Bronchial epithelial cell (primary cell): ENCODE data around the gene PPP6R1. TPM values are rescaled to one million over a fixed set of nuclear protein-coding genes. Genes with fewer than 3 reads are reported as not detected.

Source experiments
- DNase-seq: peaks from one replicate; pipeline ENCODE4 v3.0.0-alpha.2; 2010; ENCODE audit warnings: low read depth
- FAIRE-seq: peaks from 2 replicates; lab custom pipeline; 2011; peaks lifted over from hg19 to GRCh38; lab: Jason Lieb, UNC
- H3K27me3 ChIP-seq: 2 replicates; pipeline ENCODE4 v1.5.1; 2011; ENCODE audit warnings: low read length; ENCODE audit not compliant: control insufficient read depth, insufficient read depth
- H3K36me3 ChIP-seq: 2 replicates; pipeline ENCODE4 v1.5.1; 2011; ENCODE audit warnings: low read length; ENCODE audit not compliant: control insufficient read depth, insufficient read depth
- H3K4me3 ChIP-seq: 2 replicates; pipeline ENCODE4 v1.5.1; 2011; ENCODE audit warnings: mild to moderate bottlenecking, low read depth, low read length, control low read depth
- total RNA-seq: library from RNA; depleted of rRNA; stranded (reverse); fragments of >200 nt; gene quantifications from 2 replicates; pipeline ENCODE4 v1.2.1, GENCODE V29; 2014
- TF ChIP-seq, protein P1 (sequence below): IDR thresholded peaks from 2 replicates; pipeline ENCODE4 v1.5.1; 2011; ENCODE audit warnings: mild to moderate bottlenecking, moderate library complexity, low read length, control low read depth, inconsistent platforms; ENCODE audit not compliant: insufficient read depth, severe bottlenecking

The PPP6R1 gene
- total RNA-seq, 1 donor from 2014 or later, result 15.5 TPM

DNA sequence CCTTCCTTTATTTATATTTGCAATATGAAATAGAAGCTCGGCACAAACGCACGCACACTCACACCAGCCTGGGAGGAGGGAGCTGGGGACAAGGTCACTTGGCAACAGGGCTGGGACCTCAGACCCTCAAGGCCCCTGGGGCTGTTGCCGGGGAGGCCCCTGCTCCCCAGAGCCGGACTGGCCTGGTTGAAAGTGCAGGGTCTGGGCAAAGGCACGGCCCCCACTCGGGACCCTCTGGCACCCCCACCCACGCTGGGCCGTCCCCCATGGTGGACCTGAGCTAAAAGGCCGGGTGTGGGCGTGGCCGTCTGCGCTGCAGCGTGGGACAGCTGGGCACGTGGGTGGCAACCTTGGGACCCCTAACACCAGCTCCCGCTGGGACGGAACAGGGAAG, 29.0 kb downstream of the PPP6R1 start:
- peaks cover 18% of the 10 kb centered on the region for H3K36me3 ChIP-seq
- no peaks in the 10 kb centered on the region for H3K27me3 ChIP-seq
- DNase-seq (no peak), FAIRE-seq (no peak)
- TF ChIP-seq, protein P1, sequence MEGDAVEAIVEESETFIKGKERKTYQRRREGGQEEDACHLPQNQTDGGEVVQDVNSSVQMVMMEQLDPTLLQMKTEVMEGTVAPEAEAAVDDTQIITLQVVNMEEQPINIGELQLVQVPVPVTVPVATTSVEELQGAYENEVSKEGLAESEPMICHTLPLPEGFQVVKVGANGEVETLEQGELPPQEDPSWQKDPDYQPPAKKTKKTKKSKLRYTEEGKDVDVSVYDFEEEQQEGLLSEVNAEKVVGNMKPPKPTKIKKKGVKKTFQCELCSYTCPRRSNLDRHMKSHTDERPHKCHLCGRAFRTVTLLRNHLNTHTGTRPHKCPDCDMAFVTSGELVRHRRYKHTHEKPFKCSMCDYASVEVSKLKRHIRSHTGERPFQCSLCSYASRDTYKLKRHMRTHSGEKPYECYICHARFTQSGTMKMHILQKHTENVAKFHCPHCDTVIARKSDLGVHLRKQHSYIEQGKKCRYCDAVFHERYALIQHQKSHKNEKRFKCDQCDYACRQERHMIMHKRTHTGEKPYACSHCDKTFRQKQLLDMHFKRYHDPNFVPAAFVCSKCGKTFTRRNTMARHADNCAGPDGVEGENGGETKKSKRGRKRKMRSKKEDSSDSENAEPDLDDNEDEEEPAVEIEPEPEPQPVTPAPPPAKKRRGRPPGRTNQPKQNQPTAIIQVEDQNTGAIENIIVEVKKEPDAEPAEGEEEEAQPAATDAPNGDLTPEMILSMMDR, result no peak
- no peak overlapping the region for H3K4me3 ChIP-seq

DNA sequence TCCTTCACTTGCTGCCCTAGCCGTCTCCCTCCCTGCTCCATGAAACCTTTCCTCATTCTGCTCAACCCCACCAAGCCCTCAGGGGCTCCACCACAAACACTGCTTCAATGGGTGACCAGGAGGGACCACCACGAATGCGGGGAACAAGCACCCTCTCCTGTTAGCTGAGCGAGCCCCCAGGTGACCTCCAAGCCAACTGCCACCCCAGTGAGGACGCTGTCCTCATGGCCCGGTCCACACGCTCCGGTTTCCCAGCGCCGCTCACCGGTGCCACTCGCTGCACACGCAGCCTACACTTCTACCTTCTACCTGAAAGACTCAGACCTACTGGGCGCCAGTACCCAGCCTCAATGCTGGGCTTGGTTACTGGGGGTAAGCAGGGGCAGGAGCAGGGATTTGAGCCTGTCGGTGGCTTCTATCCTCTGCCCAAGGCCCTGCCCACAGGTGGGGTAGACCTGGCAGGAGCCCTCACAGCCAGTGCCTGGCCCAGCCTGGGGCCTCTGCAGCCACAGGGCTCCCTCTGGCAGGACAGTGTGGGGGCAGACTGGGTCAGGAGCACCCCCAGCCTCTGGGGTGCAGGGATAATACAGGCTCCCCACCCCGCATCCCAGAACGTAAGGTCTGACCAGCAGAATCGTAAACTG, 29.6 kb downstream of the PPP6R1 start:
- DNase-seq (no peak), FAIRE-seq (no peak)
- Histone ChIP-seq H3K4me3 (no peak overlapping the region), H3K36me3 (peaks cover 15% of the 10 kb centered on the region), H3K27me3 (no peaks in the 10 kb centered on the region)
- TF ChIP-seq, protein P1, result no peak

DNA sequence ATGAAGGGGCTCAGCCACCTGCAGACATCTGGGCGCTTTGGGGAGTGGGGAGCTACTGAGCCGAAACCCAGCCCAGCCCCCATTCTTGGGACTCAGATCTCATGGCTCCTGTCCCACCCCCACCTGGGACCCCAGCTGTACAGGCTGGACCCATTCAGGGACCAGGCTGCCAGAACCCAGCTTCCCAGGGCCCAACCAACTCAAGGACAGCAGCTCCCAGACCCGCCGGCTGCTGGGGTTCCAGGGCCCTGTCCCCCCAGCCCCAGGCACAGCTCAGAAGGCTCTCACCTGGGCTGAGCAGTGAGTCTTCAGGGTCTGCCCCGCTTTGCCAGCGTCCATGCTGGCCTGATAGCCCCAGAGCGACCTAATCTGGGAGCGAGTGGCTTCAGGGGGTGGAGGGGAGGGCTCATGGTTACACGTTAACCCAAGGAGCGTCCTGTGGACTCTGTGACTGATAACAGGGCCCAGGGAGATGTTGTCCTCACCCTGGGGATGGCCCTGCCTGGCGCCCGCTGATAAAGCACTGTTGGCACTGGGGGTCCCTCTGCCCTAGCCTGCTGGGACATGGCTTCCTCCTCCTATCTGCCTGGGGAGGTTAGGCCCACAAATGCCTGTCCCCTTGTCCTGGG, 30.3 kb downstream of the PPP6R1 start, which contains the start of gene TMEM86B:
TMEM86B (minus strand) TSS at position 361 of the 629 bp plus-strand sequence; CDS start at position 339, 22 bp downstream.
- FAIRE-seq (no peak), DNase-seq (no peak)
- Histone ChIP-seq H3K27me3 (no peaks in the 10 kb centered on the region), H3K36me3 (peaks cover 15% of the 10 kb centered on the region), H3K4me3 (no peak within 1 kb of the TSS)
- TF ChIP-seq, protein P1, result no peak

DNA sequence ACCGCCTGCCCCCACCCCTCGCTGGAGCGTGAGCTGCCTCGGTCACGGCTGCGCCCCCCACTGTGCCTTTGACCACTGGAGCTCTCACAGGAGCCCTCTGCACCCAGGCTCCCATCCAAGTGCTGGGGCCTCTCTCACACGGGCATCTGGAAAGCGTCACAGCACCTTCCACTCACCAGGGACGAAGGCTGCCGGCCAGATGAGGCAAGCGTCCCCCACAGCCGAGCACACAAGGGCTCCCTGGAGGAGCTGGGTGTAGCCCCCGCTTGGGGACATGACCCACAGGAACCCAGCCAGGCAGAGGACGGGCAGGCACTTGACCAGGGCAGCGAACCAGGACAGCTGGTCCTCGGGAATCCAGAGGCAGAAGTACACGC, 30.8 kb downstream of the PPP6R1 start:
- TF ChIP-seq, protein P1, result no peak
- FAIRE-seq (no peak), DNase-seq (no peak)
- Histone ChIP-seq H3K36me3 (peaks cover 17% of the 10 kb centered on the region), H3K27me3 (no peaks in the 10 kb centered on the region), H3K4me3 (no peak overlapping the region)

DNA sequence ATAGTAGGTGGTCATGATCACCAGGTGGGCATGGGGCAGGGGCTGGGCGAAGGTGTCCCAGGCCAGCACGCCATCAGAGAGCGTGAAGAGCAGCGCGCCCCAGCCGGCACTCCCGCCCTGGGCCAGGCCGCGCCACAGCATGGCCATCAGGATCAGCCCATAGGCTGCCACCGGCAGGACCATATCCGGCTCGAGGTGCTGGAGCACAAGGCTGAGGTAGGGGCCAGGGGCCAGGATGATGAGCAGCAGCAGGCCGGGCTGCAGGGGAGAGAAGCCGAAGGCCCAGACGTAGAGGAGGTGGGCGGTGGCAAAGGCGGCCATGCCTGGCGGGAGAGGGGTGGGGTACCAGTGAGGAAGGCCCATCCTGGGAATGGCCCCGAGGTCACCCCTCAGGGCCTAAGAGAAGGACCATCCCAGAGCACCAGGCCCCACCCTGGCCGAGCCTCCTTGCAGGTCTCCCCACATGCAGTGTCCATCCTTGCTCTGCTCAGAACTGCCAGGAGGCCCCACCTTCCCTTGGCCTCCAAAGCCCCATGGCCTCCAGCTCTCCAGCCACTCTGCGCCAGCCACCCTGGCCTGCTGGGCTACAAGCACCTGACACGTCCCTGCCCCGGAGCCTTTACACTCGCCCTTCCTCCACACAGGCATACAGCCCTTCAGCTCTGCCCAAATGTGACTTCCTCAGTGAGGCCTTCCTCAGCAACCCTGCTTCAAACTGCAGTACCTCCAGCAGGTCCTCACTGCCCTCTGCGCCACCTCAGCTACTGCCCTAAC, 31.4 kb downstream of the PPP6R1 start:
- H3K36me3 ChIP-seq, result peaks cover 17% of the 10 kb centered on the region
- FAIRE-seq, result no peak

More for the DNA sequence above, 31.4 kb downstream of the PPP6R1 start:
- H3K27me3 ChIP-seq, result no peaks in the 10 kb centered on the region
- TF ChIP-seq, protein P1, result no peak
- H3K4me3 ChIP-seq, result no peak overlapping the region
- DNase-seq, result no peak
